ENCODE data around the gene PRMT1.

GRCh38 chr19:49655570-49656455 lies 21.3 kb upstream of the PRMT1 start:
- TF ChIP-seq, protein P1, sequence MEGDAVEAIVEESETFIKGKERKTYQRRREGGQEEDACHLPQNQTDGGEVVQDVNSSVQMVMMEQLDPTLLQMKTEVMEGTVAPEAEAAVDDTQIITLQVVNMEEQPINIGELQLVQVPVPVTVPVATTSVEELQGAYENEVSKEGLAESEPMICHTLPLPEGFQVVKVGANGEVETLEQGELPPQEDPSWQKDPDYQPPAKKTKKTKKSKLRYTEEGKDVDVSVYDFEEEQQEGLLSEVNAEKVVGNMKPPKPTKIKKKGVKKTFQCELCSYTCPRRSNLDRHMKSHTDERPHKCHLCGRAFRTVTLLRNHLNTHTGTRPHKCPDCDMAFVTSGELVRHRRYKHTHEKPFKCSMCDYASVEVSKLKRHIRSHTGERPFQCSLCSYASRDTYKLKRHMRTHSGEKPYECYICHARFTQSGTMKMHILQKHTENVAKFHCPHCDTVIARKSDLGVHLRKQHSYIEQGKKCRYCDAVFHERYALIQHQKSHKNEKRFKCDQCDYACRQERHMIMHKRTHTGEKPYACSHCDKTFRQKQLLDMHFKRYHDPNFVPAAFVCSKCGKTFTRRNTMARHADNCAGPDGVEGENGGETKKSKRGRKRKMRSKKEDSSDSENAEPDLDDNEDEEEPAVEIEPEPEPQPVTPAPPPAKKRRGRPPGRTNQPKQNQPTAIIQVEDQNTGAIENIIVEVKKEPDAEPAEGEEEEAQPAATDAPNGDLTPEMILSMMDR (IDR thresholded peaks at IDR 0.05; ENCODE audit: low read depth, low read length) = no peak
- no peak for TF ChIP-seq POLR2A (IDR thresholded peaks at IDR 0.05; ENCODE audit: extremely low read depth, insufficient read length)
